ENCODE data around the gene FERMT3. TPM values are rescaled to one million over a fixed set of nuclear protein-coding genes. Genes with fewer than 3 reads are reported as not detected.

FERMT3 gene
- total and polyA plus RNA-seq, 2 of the 13 experiments (the other 11 are each of a cell fraction or from before 2014, with no cell fraction given), result 0.29 TPM; not detected in 1

- TF ChIP-seq ZSCAN29 (CRISPR knock-in tag; conservative IDR thresholded peaks at IDR 0.05), result no peak
- 0 out of 2 replicates have a peak, but pooled peaks have one; percentile 29 for TF ChIP-seq HNRNPL (IDR thresholded peaks at IDR 0.05; ENCODE audit: low read depth, low read length)
- 0 out of 2 replicates have a peak, but pooled peaks have one; percentile 51 for TF ChIP-seq KDM1A (CRISPR knock-in tag; IDR thresholded peaks at IDR 0.05)
Measured at GRCh38 chr11:64235437-64236161, 29.1 kb downstream of the FERMT3 start (continued).

GRCh38 chr11:64237484-64237951 is 31.0 kb downstream of the FERMT3 start:
- Histone ChIP-seq H3K36me3 (replicated peaks in 1 of 2; ENCODE audit: control insufficient read depth in 1 of 2, insufficient read depth in 2 of 2, low read length in 2 of 2) (no peaks in the 10 kb centered on the region; a peak in 1 of 5 replicates), H3K9ac (ENCODE audit: insufficient read depth, low read depth, low read length) (peak overlapping the region; percentile 36), H4K20me1 (ENCODE audit: insufficient read depth, low read length) (no peaks in the 10 kb centered on the region), H3K4me1 (ENCODE audit: insufficient read depth, low read length) (peaks cover 62% of the 10 kb centered on the region), H3K4me3 (replicated peaks in 1 of 3; ENCODE audit: insufficient read depth in 1 of 3, low read depth in 2 of 3, low read length in 3 of 3) (peak overlapping the region in 2 of 3 experiments; percentile 18 to 54; a peak in 2 of 6 replicates), H3K27ac (ENCODE audit: extremely low read length, insufficient read depth, low read length) (peak overlapping the region; percentile 60), H2AFZ (ENCODE audit: low read length) (no peak overlapping the region), H3K9me3 (ENCODE audit: low read length) (no peaks in the 10 kb centered on the region), H3K79me2 (ENCODE audit: insufficient read depth, low read length) (peaks cover 8% of the 10 kb centered on the region), H3K4me2 (ENCODE audit: low read depth, low read length) (peak overlapping the region; percentile 61), H3K27me3 (ENCODE audit: control insufficient read depth in 1 of 2, insufficient read depth in 2 of 2, low read length in 2 of 2) (no peaks in the 10 kb centered on the region; a peak in 1 of 5 replicates)
- intact Hi-C loops (cut with micrococcal nuclease; ENCODE audit: unreplicated experiment), result no loop called here
- ChIA-PET POLR2A (interaction anchor here (0.8 to 2.3 kb wide), 13 partner anchors 9 to 1381 kb away, joined by 3 to 31 read pairs (median 5); partner anchors contain the start of genes MACROD1, NUDT22, PLCB3 and PPP1R14B), CTCF (ENCODE audit: low intra/inter-chr PET ratio, low total read pairs) (no interaction called here)
- DNase-seq (ENCODE audit: low spot score) (peak; percentile 87), ATAC-seq (peak; percentile 24), FAIRE-seq (peak; percentile 91)
- 4% methylated on average over 11 of the region's 12 CpGs for WGBS (ENCODE audit: low lambda C conversion rate)
- no TSS peak for BruUV-seq (replicated peaks)
- in situ Hi-C loops (cut with HindIII; ENCODE audit: extremely low pct_ligation_motif_present, low pct_unique_long_range_greater_than_20kb), result no loop called here
- no peak for TF ChIP-seq ZFP62 (CRISPR knock-in tag; IDR thresholded peaks at IDR 0.05)
- TF ChIP-seq DMAP1 (CRISPR knock-in tag; IDR thresholded peaks at IDR 0.05), result peak; percentile 64; the same call in 1 of the 2 replicates
- no peak for TF ChIP-seq NFIB (CRISPR knock-in tag; IDR thresholded peaks at IDR 0.05; ENCODE audit: borderline replicate concordance)
- no peak for TF ChIP-seq TEF (CRISPR knock-in tag; IDR thresholded peaks at IDR 0.05)
- peak; percentile 75; the same call in 1 of the 2 replicates for TF ChIP-seq HDAC2 (CRISPR knock-in tag; IDR thresholded peaks at IDR 0.05)
- TF ChIP-seq RARG (CRISPR knock-in tag; IDR thresholded peaks at IDR 0.05; ENCODE audit: low read depth), result no peak
- no peak for TF ChIP-seq ELF4 (CRISPR knock-in tag; IDR thresholded peaks at IDR 0.05; ENCODE audit: borderline replicate concordance)
- TF ChIP-seq MNT (IDR thresholded peaks at IDR 0.05), result peak; percentile 41; the same call in 1 of the 2 replicates
- TF ChIP-seq KDM6A (CRISPR knock-in tag; IDR thresholded peaks at IDR 0.05; ENCODE audit: low read depth), result 0 out of 2 replicates have a peak, but pooled peaks have one; percentile 39
- no peak for TF ChIP-seq ZNF615 (CRISPR knock-in tag; IDR thresholded peaks at IDR 0.05; ENCODE audit: borderline replicate concordance)
- no peak for TF ChIP-seq GTF3A (CRISPR knock-in tag; conservative IDR thresholded peaks at IDR 0.05)
- TF ChIP-seq ZFP90 (CRISPR knock-in tag; IDR thresholded peaks at IDR 0.05; ENCODE audit: borderline replicate concordance), result no peak
- peak; percentile 62; the same call in 1 of the 2 replicates for TF ChIP-seq ETV5 (CRISPR knock-in tag; IDR thresholded peaks at IDR 0.05; ENCODE audit: borderline replicate concordance)
- TF ChIP-seq SALL2 (CRISPR knock-in tag; IDR thresholded peaks at IDR 0.05), result 0 out of 2 replicates have a peak, but pooled peaks have one; percentile 40
- TF ChIP-seq DNMT1 (CRISPR knock-in tag; IDR thresholded peaks at IDR 0.05), result no peak
- TF ChIP-seq MLX (CRISPR knock-in tag; IDR thresholded peaks at IDR 0.05), result peak; percentile 44
- peak; percentile 86; the same call in 1 of the 2 replicates for TF ChIP-seq ZNF430 (CRISPR knock-in tag; IDR thresholded peaks at IDR 0.05)
- 0 out of 4 replicates have a peak, but pooled peaks of 1 of the 2 experiments have one; percentile 34 for TF ChIP-seq POLR2A (IDR thresholded peaks at IDR 0.05; ENCODE audit: insufficient read depth in 1 of 2, low read depth in 2 of 2, low read length in 2 of 2)
- TF ChIP-seq ZNF274 (CRISPR knock-in tag; IDR thresholded peaks at IDR 0.05), result 0 out of 2 replicates have a peak, but pooled peaks have one; percentile 26
